Prostate gland (tissue), 2 donors: ENCODE measurements around the gene EXOC5. TPM values are rescaled to one million over a fixed set of nuclear protein-coding genes. Genes with fewer than 3 reads are reported as not detected.
"Not testable (repeated sequence)": the region's sequence is repeated elsewhere in the genome, so short reads cannot be mapped to it uniquely, and the experiment has no call there.

Experiments used
- DNase-seq: peaks from one replicate; pipeline ENCODE4 v3.0.0-alpha.2; 2019; ENCODE audit warnings: low spot score
- H3K27ac ChIP-seq, 2 donors: fragments of 200-600 bp; sonication (generic); 2 replicates each; pipeline ENCODE4 v1.5.1; 2017 to 2019
- H3K27me3 ChIP-seq: fragments of 200-600 bp; sonication (generic); replicated peaks from 2 replicates; pipeline ENCODE4 v1.5.1; 2019; ENCODE audit not compliant: insufficient read depth
- H3K36me3 ChIP-seq, 2 donors: fragments of 200-600 bp; sonication (generic); 1 replicate in 1 of 2; 2 replicates in 1 of 2; pipeline versions ENCODE4 v1.5.1 to v1.8.1; 2017 to 2019
- H3K4me1 ChIP-seq: fragments of 200-600 bp; sonication (generic); replicated peaks from 2 replicates; pipeline ENCODE4 v1.5.1; 2019
- H3K4me3 ChIP-seq, 2 donors: fragments of 200-600 bp; sonication (generic); 2 replicates each; pipeline ENCODE4 v1.5.1; 2017 to 2019
- H3K9me3 ChIP-seq: fragments of 200-600 bp; sonication (generic); 2 replicates; pipeline ENCODE4 v1.5.1; 2017
- CTCF ChIP-seq, 4 experiments: fragments of 200-600 bp in 2 of 4; fragments of 450-650 bp in 2 of 4; sonication (generic) in 2 of 4; IDR thresholded peaks; 1 replicate in 3 of 4; 2 replicates in 1 of 4; pipeline ENCODE4 v1.5.1; 2016 to 2019; ENCODE audit warnings: antibody characterized with exemption in 4 of 4, mild to moderate bottlenecking in 2 of 4, moderate library complexity in 2 of 4
- POLR2A ChIP-seq: fragments of 450-650 bp; IDR thresholded peaks from one replicate; pipeline ENCODE4 v1.6.1; 2016; ENCODE audit warnings: antibody characterized with exemption, mild to moderate bottlenecking
- POLR2AphosphoS5 ChIP-seq: sonication (generic); formaldehyde crosslinking; IDR thresholded peaks from one replicate; pipeline ENCODE4 v1.6.1; 2017; ENCODE audit warnings: antibody characterized with exemption
- WGBS: methylation state at CpG from one replicate; pipeline ENCODE4 v1.1.5; 2018; 5-methylcytosine and 5-hydroxymethylcytosine counted together
- intact Hi-C: fragments of 100-400 bp; cut with DNase I; formaldehyde crosslinking; loops from one replicate; pipeline ENCODE4 v1.14.2; 2022
- total RNA-seq, 2 donors: library from RNA; depleted of rRNA; stranded (reverse); fragments of >200 nt; gene quantifications; one replicate each; pipeline ENCODE4 v1.1.0, GENCODE V29; 2016

Gene EXOC5
- total RNA-seq, 2 donors from 2014 or later, result 27.4 to 48.7 TPM

GRCh38 chr14:57245941-57246340 is 22.8 kb downstream of the EXOC5 start:
- 94% methylated on average over 2 of the region's 2 CpGs for whole genome bisulfite sequencing
- Histone ChIP-seq H3K36me3 (no peaks in the 10 kb centered on the region), H3K4me1 (no peaks in the 10 kb centered on the region), H3K4me3 (no peak overlapping the region), H3K27ac (no peak overlapping the region), H3K9me3 (no peaks in the 10 kb centered on the region), H3K27me3 (no peaks in the 10 kb centered on the region)
- intact Hi-C loops, result no loop called here
- TF ChIP-seq CTCF (IDR thresholded peaks at IDR 0.05) (no peak), POLR2AphosphoS5 (no peak), POLR2A (no peak)
- no peak for DNase-seq

- intact Hi-C loops, result no loop called here
- no peak overlapping the region for H3K4me3 ChIP-seq
- TF ChIP-seq CTCF (IDR thresholded peaks at IDR 0.05) (no peak), POLR2A (no peak), POLR2AphosphoS5 (no peak)
- H3K36me3 ChIP-seq, result no peaks in the 10 kb centered on the region
- H3K27me3 ChIP-seq, result no peaks in the 10 kb centered on the region
- DNase-seq, result no peak
- no peak overlapping the region for H3K27ac ChIP-seq
- no peaks in the 10 kb centered on the region for H3K4me1 ChIP-seq
- H3K9me3 ChIP-seq, result no peaks in the 10 kb centered on the region
- 52% methylated on average over 2 of the region's 2 CpGs for WGBS
Observed at GRCh38 chr14:57244106-57244505, 24.6 kb downstream of the EXOC5 start.

- TF ChIP-seq POLR2A (no peak), POLR2AphosphoS5 (no peak), CTCF (IDR thresholded peaks at IDR 0.05) (no peak)
- Histone ChIP-seq H3K27me3 (no peaks in the 10 kb centered on the region), H3K36me3 (no peaks in the 10 kb centered on the region), H3K4me3 (no peak overlapping the region), H3K27ac (no peak overlapping the region), H3K4me1 (no peaks in the 10 kb centered on the region), H3K9me3 (no peaks in the 10 kb centered on the region)
- no peak for DNase-seq
- intact Hi-C loops, result no loop called here
Observed at GRCh38 chr14:57243320-57243719, 25.4 kb downstream of the EXOC5 start.

GRCh38 chr14:57240115-57240514 is 28.6 kb downstream of the EXOC5 start:
- 93% methylated on average over 7 of the region's 7 CpGs for WGBS
- DNase-seq, H3K27ac ChIP-seq, H3K36me3 ChIP-seq, intact Hi-C loops, H3K4me3 ChIP-seq, H3K27me3 ChIP-seq, H3K4me1 ChIP-seq, H3K9me3 ChIP-seq: not testable (repeated sequence)

- TF ChIP-seq CTCF (IDR thresholded peaks at IDR 0.05) (no peak), POLR2A (no peak), POLR2AphosphoS5 (no peak)
- WGBS, result 91% methylated on average over 1 of the region's 1 CpG
- no peaks in the 10 kb centered on the region for H3K4me1 ChIP-seq
- DNase-seq, result no peak
- H3K27me3 ChIP-seq, result no peaks in the 10 kb centered on the region
- no peak overlapping the region for H3K27ac ChIP-seq
- H3K9me3 ChIP-seq, result no peaks in the 10 kb centered on the region
- intact Hi-C loops, result no loop called here
- no peaks in the 10 kb centered on the region for H3K36me3 ChIP-seq
- H3K4me3 ChIP-seq, result no peak overlapping the region
Observed at GRCh38 chr14:57232006-57232405, 36.7 kb downstream of the EXOC5 start.

- H3K27ac ChIP-seq, intact Hi-C loops, H3K9me3 ChIP-seq, H3K27me3 ChIP-seq, H3K4me1 ChIP-seq, H3K36me3 ChIP-seq, DNase-seq, H3K4me3 ChIP-seq: not testable (repeated sequence)
- 94% methylated on average over 2 of the region's 2 CpGs for WGBS
Observed at GRCh38 chr14:57228320-57228719, 40.4 kb downstream of the EXOC5 start.
